Lower lobe of right lung (tissue), 2 donors: Measurements from ENCODE around the gene ETFBKMT. TPM values are rescaled to one million over a fixed set of nuclear protein-coding genes. Genes with fewer than 3 reads are reported as not detected.
A peak's percentile ranks its signal among the peaks of the same experiment; 100 is the strongest.

ENCODE experiments used
- ATAC-seq, 2 donors: fragments of 200-7000 bp; cut with Tn5 transposase; one replicate each; pipeline ENCODE4 v1.9.1; 2020 to 2022; ENCODE audit warnings: mild to moderate bottlenecking in 2 of 2, moderate library complexity in 2 of 2
- DNase-seq: peaks from one replicate; pipeline ENCODE4 v3.0.0-alpha.2; 2020
- H3K27ac ChIP-seq: fragments of 200-600 bp; one replicate; pipeline ENCODE4 v1.8.0; 2022
- H3K27me3 ChIP-seq: fragments of 200-600 bp; one replicate; pipeline ENCODE4 v1.8.0; 2022; ENCODE audit warnings: low read depth
- H3K36me3 ChIP-seq: fragments of 200-600 bp; one replicate; pipeline ENCODE4 v1.8.0; 2022; ENCODE audit warnings: mild to moderate bottlenecking
- H3K4me1 ChIP-seq: fragments of 200-600 bp; one replicate; pipeline ENCODE4 v1.8.0; 2022
- H3K4me3 ChIP-seq: fragments of 200-600 bp; one replicate; pipeline ENCODE4 v1.8.0; 2022; ENCODE audit warnings: mild to moderate bottlenecking
- H3K9me3 ChIP-seq: fragments of 200-600 bp; one replicate; pipeline ENCODE4 v1.8.0; 2022
- intact Hi-C: fragments of 100-400 bp; cut with DNase I; formaldehyde crosslinking; loops from one replicate; pipeline ENCODE4 v1.11.0; 2022
- total RNA-seq: library from RNA; stranded (reverse); fragmentation: NEBNext Ultra II Directional; extraction: Animal tissue kit (Norgen Biotek cat#: 25700); gene quantifications from one replicate; pipeline ENCODE4 v1.2.1, GENCODE V29; 2021
- TF ChIP-seq, protein P1 (sequence below): fragments of 200-600 bp; IDR thresholded peaks from one replicate; pipeline ENCODE4 v1.8.0; 2022; ENCODE audit warnings: antibody characterized with exemption, mild to moderate bottlenecking
- donor health status: DM: no; HTN: yes; CAD: no; lungs with severe emphysema.

The ETFBKMT gene
- total RNA-seq, 1 donor from 2014 or later: 4.0 TPM

DNA sequence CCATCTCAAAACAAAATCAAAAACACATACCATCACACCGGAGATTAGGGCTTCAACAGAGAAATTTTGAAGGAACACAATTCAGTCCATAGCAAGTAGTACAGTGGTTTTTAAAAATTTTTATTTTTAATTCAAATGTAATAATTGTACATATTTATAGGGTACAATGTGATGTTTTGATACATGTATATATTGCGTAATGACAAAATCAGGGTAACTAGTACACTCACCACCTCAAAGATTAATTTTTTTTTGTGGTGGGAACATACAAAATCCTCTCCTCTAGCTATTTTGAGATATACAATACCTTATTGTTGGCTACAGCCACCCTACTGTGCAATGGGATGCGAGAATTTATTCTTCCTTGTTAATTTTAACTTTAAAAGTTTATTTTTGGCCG, 26.0 kb upstream of the ETFBKMT start:
- Histone ChIP-seq H3K36me3 (no peaks in the 10 kb centered on the region), H3K4me1 (peaks cover 5% of the 10 kb centered on the region), H3K9me3 (no peaks in the 10 kb centered on the region), H3K27me3 (no peaks in the 10 kb centered on the region), H3K27ac (no peak overlapping the region), H3K4me3 (no peak overlapping the region)
- intact Hi-C loops: no loop called here
- DNase-seq: no peak
- TF ChIP-seq, protein P1, sequence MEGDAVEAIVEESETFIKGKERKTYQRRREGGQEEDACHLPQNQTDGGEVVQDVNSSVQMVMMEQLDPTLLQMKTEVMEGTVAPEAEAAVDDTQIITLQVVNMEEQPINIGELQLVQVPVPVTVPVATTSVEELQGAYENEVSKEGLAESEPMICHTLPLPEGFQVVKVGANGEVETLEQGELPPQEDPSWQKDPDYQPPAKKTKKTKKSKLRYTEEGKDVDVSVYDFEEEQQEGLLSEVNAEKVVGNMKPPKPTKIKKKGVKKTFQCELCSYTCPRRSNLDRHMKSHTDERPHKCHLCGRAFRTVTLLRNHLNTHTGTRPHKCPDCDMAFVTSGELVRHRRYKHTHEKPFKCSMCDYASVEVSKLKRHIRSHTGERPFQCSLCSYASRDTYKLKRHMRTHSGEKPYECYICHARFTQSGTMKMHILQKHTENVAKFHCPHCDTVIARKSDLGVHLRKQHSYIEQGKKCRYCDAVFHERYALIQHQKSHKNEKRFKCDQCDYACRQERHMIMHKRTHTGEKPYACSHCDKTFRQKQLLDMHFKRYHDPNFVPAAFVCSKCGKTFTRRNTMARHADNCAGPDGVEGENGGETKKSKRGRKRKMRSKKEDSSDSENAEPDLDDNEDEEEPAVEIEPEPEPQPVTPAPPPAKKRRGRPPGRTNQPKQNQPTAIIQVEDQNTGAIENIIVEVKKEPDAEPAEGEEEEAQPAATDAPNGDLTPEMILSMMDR: no peak
- ATAC-seq: no peak

DNA sequence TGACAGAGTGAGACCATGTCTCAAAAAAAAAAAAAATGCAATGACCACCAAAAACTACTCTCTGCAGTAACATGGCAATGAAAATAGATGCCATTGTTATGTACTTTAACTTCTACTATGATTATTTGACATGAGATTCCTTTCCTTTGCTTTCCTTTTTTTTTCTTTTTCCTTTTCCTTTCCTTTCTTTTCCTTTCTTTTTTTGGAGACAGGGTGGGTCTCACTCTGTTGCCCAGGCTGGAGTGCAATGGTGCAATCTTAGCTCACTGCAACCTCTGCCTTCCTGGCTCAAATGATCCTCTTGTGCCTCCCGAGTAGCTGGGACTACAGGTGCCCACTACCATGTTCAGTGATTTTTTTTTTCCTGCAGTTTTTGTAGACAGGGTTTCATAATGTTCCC, 24.9 kb upstream of the ETFBKMT start:
- TF ChIP-seq, protein P1: no peak
- no peak for DNase-seq
- Histone ChIP-seq H3K9me3 (no peaks in the 10 kb centered on the region), H3K27ac (no peak overlapping the region), H3K36me3 (no peaks in the 10 kb centered on the region), H3K27me3 (no peaks in the 10 kb centered on the region), H3K4me3 (no peak overlapping the region), H3K4me1 (peaks cover 5% of the 10 kb centered on the region)
- intact Hi-C loops: no loop called here
- no peak for ATAC-seq

DNA sequence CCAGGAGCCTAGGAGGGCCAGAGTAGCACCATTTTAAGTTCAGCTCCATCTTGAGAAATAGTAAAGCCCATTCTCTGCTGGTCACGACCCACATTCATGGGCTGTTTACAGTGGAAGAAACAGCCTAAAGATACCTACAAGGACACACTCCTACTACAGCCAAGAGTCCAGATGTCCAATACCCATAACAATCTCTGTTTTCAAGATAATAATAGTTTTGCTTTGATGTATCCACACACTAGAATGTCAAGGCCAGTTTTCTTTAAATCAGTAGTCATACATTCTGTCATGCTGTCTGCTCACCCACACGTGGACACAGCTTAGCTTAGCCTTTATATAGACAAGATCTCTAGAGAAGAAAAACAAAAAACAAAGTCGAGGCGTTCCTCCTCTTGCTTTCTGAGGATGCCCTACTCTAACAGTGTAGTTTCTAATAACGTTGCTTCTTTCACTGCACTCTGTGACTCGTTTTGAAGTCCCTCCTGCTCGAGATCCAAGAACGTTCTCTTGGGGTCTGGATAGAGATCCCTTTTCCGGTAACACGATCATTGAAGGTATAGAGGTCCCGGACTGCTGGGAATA, 17.9 kb upstream of the ETFBKMT start:
- no peak overlapping the region for H3K4me3 ChIP-seq
- TF ChIP-seq, protein P1: no peak
- DNase-seq (no peak), ATAC-seq (no peak)
- H3K4me1 ChIP-seq: peaks cover 6% of the 10 kb centered on the region
- no peaks in the 10 kb centered on the region for H3K36me3 ChIP-seq
- H3K27ac ChIP-seq: no peak overlapping the region
- H3K27me3 ChIP-seq: no peaks in the 10 kb centered on the region
- intact Hi-C loops: loop anchor here (5.0 kb wide), 1 partner anchor 239 kb away; no protein-coding TSS in a partner anchor
- H3K9me3 ChIP-seq: no peaks in the 10 kb centered on the region

DNA sequence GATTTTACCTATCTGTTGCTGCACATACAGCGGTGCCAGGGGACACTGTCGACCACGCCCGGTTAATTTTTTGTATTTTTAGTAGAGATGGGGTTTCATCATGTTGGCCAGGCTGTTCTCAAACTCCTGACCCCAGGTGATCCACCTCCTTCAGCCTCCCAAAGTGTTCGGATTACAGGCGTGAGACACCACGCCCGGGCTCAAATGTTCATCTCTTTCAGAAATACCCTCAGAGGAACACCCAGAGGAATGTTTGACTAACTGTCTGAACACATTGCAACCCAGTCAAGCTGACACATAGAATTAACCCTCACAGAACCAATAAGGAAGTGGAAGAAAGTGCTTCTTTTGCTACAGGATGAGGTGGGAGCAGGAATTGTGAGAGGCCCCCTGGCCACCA, 15.0 kb upstream of the ETFBKMT start:
- H3K36me3 ChIP-seq: no peaks in the 10 kb centered on the region
- intact Hi-C loops: loop anchor here (5.0 kb wide), 1 partner anchor 242 kb away; no protein-coding TSS in a partner anchor
- no peak for DNase-seq
- H3K27me3 ChIP-seq: no peaks in the 10 kb centered on the region
- no peak for ATAC-seq
- no peaks in the 10 kb centered on the region for H3K9me3 ChIP-seq
- TF ChIP-seq, protein P1: no peak
- H3K4me1 ChIP-seq: peaks cover 11% of the 10 kb centered on the region
- H3K4me3 ChIP-seq: no peak overlapping the region
- no peak overlapping the region for H3K27ac ChIP-seq

DNA sequence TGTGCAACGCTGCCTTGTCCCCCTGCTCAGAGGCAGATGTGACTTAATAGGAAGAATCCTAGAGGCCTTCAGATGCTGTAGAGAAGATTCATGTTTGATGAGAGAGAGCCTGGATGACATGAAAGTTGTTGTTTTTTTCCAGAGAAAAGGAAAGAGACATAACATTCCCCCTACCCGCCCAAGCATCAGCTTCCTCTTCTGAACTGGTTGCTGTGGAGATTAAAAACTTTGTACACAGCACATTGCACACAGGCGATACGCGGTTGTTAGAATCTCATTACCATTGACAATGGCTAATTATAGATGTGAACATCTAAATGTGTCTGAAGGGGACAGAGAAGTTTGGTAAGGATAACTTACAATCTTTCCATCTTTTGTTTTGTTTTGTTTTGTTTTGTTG, 13.6 kb upstream of the ETFBKMT start:
- H3K27ac ChIP-seq: no peak overlapping the region
- no peaks in the 10 kb centered on the region for H3K9me3 ChIP-seq
- no peaks in the 10 kb centered on the region for H3K36me3 ChIP-seq
- peaks cover 15% of the 10 kb centered on the region for H3K4me1 ChIP-seq
- ATAC-seq (peak in 1 of 2 donors; percentile 53), DNase-seq (no peak)
- H3K4me3 ChIP-seq: no peak overlapping the region
- intact Hi-C loops: no loop called here
- TF ChIP-seq, protein P1: no peak
- no peaks in the 10 kb centered on the region for H3K27me3 ChIP-seq
